Peyer's patch (tissue), 4 donors: ENCODE data around the gene SRGAP1. TPM values are rescaled to one million over a fixed set of nuclear protein-coding genes. Genes with fewer than 3 reads are reported as not detected.

Experiments
- DNase-seq, 3 donors: peaks; one replicate each; pipeline ENCODE4 v3.0.0-alpha.2; 2017 to 2019
- H3K27ac ChIP-seq, 4 donors: fragments of 200-600 bp; sonication (generic); one replicate each; pipeline ENCODE4 v1.5.1; 2016 to 2019
- H3K27me3 ChIP-seq, 2 donors: fragments of 200-600 bp; sonication (generic); one replicate each; pipeline ENCODE4 v1.5.1; 2019
- H3K36me3 ChIP-seq, 3 donors: fragments of 200-600 bp; sonication (generic); one replicate each; pipeline ENCODE4 v1.5.1; 2016 to 2019
- H3K4me1 ChIP-seq, 4 donors: fragments of 200-600 bp; sonication (generic); one replicate each; pipeline ENCODE4 v1.5.1; 2016 to 2019
- H3K4me3 ChIP-seq, 4 donors: fragments of 200-600 bp; sonication (generic); 1 replicate in 3 of 4; 2 replicates in 1 of 4; pipeline ENCODE4 v1.5.1; 2016 to 2019; ENCODE audit warnings: mild to moderate bottlenecking in 1 of 4
- H3K9me3 ChIP-seq, 4 donors: fragments of 200-600 bp; sonication (generic); one replicate each; pipeline ENCODE4 v1.5.1; 2016 to 2019; ENCODE audit warnings: mild to moderate bottlenecking in 1 of 4
- CTCF ChIP-seq, 6 experiments: fragments of 450-650 bp in 4 of 6; fragments of 200-600 bp in 2 of 6; sonication (generic) in 1 of 6; IDR thresholded peaks; one replicate each; pipeline ENCODE4 v1.5.1; 2017 to 2019; ENCODE audit warnings: antibody characterized with exemption in 6 of 6, mild to moderate bottlenecking in 3 of 6, moderate library complexity in 1 of 6
- POLR2A ChIP-seq, 2 donors: fragments of 450-650 bp; IDR thresholded peaks; one replicate each; pipeline ENCODE4 v1.5.1; 2017; ENCODE audit warnings: antibody characterized with exemption in 2 of 2, mild to moderate bottlenecking in 2 of 2, moderate library complexity in 2 of 2
- total RNA-seq, 4 donors: library from RNA; depleted of rRNA; stranded (reverse); fragments of >200 nt; gene quantifications; one replicate each; pipeline ENCODE4 v1.1.0, GENCODE V29; 2016

The SRGAP1 gene
- total RNA-seq, 4 donors from 2014 or later = 5.8 to 92.4 (median 16.4) TPM

DNA sequence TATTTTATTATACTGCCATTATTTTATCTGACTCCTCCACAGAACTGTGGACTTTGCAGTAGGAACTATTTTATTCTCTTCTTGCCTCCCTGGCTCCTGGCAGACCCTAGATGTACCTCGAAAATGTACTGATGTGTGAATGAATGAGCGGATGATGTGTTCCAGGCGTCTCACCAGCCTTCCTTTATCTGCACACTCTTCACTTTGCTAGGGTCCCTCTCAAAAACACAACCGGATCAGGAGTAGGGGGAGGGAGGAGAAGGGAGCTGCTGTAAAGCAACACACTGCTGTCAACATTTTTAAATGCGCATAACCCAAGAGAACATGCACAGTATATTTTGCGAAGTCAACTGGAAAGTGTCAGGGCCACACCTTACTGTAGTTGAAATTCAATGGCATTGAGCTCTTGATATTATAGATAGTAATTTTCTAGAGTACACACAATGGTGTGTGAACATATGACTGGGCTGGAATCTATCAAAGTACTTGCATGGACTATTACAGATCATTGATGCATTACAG is 36.3 kb downstream of the SRGAP1 start:
- no peak for TF ChIP-seq POLR2A (IDR thresholded peaks at IDR 0.05)
- no peak for TF ChIP-seq CTCF (IDR thresholded peaks at IDR 0.05)
- no peaks in the 10 kb centered on the region for H3K36me3 ChIP-seq
- no peaks in the 10 kb centered on the region for H3K9me3 ChIP-seq
- no peak for DNase-seq
- H3K27ac ChIP-seq = no peak overlapping the region
- no peaks in the 10 kb centered on the region for H3K4me1 ChIP-seq
- H3K27me3 ChIP-seq = no peaks in the 10 kb centered on the region
- H3K4me3 ChIP-seq = no peak overlapping the region

DNA sequence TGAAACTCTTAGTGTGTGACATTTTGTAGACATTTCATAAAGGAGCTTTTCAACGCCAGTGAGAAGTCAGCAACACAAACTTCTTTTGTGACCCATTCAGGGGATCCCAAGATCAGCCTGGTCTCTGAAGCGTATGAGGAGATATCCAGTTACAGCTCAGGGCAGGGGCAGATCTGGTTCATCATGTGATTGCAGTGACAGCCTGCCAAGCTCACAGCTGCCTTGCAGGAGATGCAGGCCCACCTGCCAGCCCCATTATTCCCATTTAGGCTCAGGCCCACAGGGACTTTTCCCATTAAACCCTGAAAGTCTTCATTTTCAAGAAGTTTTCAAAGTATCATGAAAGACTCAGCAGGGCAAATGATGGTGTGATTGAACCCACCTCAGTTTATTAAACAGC is 38.3 kb downstream of the SRGAP1 start:
- Histone ChIP-seq H3K27me3 (no peaks in the 10 kb centered on the region), H3K4me3 (no peak overlapping the region)

DNA sequence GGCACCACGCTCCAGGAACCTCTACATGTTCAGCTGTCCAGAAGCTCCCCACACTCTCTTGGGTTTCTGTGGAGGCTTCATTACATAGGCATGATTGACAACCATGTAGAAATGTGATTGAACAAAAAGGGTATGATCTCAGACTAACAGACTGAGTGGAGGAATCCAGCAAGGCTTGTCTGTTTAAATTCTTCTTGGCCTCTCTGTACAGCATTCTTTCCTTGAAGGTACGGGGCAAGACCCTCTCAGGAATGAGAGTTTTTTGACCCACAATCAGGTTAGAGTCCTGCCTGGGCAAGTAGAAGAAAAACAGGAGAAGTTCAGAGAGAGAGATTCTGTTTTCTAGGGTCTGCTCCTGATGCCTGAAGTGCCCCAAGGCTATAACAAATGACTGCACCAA is 40.9 kb downstream of the SRGAP1 start:
- H3K27ac ChIP-seq = no peak overlapping the region
- no peak overlapping the region for H3K4me3 ChIP-seq
- H3K36me3 ChIP-seq = no peaks in the 10 kb centered on the region
- H3K4me1 ChIP-seq = peaks cover 0 to 10% (median 0%) of the 10 kb centered on the region in 4 donors
- no peaks in the 10 kb centered on the region for H3K27me3 ChIP-seq
- no peak for DNase-seq
- TF ChIP-seq POLR2A (IDR thresholded peaks at IDR 0.05) (no peak), CTCF (IDR thresholded peaks at IDR 0.05) (no peak)
- H3K9me3 ChIP-seq = no peaks in the 10 kb centered on the region

More for the DNA sequence above, 38.3 kb downstream of the SRGAP1 start:
- TF ChIP-seq CTCF (IDR thresholded peaks at IDR 0.05) (no peak), POLR2A (IDR thresholded peaks at IDR 0.05) (no peak)
- H3K27ac ChIP-seq = no peak overlapping the region
- no peak for DNase-seq
- no peaks in the 10 kb centered on the region for H3K9me3 ChIP-seq
- no peaks in the 10 kb centered on the region for H3K4me1 ChIP-seq
- H3K36me3 ChIP-seq = no peaks in the 10 kb centered on the region

- H3K27me3 ChIP-seq = no peaks in the 10 kb centered on the region
- no peak for DNase-seq
- H3K4me1 ChIP-seq = peaks cover 0 to 10% (median 0%) of the 10 kb centered on the region in 4 donors
- TF ChIP-seq POLR2A (IDR thresholded peaks at IDR 0.05) = no peak
- no peak for TF ChIP-seq CTCF (IDR thresholded peaks at IDR 0.05)
- no peak overlapping the region for H3K27ac ChIP-seq
- no peak overlapping the region for H3K4me3 ChIP-seq
- H3K9me3 ChIP-seq = no peaks in the 10 kb centered on the region
- no peaks in the 10 kb centered on the region for H3K36me3 ChIP-seq
Observed at GRCh38 chr12:63888908-63889635, 44.6 kb downstream of the SRGAP1 start.

DNA sequence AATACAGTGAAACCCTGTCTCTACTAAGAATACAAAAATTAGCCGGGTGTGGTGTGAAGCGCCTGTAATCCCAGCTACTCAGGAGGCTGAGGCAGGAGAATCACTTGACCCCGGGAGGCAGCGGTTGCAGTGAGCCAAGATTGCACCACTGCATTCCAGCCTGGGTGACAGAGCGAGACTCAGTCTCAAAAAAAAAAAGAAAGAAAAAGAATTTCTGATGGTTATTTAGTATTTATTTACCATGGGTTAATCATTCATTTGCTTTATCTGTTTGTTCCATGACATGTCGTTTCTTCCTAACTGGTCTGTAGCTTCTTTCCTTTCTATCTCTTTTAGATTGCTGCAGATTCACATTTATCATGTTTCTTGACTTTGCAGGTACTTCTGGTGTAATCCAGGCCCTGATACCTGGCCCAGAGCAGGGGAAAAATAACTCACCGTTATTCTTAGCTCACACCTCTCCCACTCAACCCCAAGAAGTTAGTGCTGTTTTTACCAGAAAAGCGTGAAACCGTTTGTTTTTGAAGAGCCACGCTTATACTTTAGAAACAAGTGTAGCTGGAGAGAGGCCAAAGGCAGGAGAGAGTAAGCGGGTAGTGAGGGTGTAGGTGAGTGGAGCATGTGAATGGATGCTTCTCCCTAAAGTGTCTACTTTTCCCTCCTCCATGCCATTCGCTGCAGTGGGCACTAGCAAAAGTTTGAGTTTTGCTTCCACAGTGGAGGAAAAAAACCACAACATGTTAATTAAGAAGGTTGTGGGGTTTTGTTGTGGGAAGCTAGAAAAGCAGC is 45.4 kb downstream of the SRGAP1 start:
- Histone ChIP-seq H3K4me3 (no peak overlapping the region), H3K36me3 (no peaks in the 10 kb centered on the region), H3K4me1 (peaks cover 0 to 10% (median 0%) of the 10 kb centered on the region in 4 donors), H3K27ac (no peak overlapping the region), H3K9me3 (no peaks in the 10 kb centered on the region), H3K27me3 (no peaks in the 10 kb centered on the region)
- TF ChIP-seq CTCF (IDR thresholded peaks at IDR 0.05) = no peak
- DNase-seq = no peak
